22Rv1 (cell line): Measurements from ENCODE around the gene MLH1.

Source experiments
- ZFX ChIP-seq: fragments of 450-650 bp; IDR thresholded peaks from 2 replicates; pipeline ENCODE4 v1.6.1; 2017; ENCODE audit warnings: antibody characterized with exemption, borderline replicate concordance
- TF ChIP-seq, protein P1 (sequence below): fragments of 450-650 bp; IDR thresholded peaks from 2 replicates; pipeline ENCODE4 v1.5.1; 2017; ENCODE audit warnings: mild to moderate bottlenecking

DNA sequence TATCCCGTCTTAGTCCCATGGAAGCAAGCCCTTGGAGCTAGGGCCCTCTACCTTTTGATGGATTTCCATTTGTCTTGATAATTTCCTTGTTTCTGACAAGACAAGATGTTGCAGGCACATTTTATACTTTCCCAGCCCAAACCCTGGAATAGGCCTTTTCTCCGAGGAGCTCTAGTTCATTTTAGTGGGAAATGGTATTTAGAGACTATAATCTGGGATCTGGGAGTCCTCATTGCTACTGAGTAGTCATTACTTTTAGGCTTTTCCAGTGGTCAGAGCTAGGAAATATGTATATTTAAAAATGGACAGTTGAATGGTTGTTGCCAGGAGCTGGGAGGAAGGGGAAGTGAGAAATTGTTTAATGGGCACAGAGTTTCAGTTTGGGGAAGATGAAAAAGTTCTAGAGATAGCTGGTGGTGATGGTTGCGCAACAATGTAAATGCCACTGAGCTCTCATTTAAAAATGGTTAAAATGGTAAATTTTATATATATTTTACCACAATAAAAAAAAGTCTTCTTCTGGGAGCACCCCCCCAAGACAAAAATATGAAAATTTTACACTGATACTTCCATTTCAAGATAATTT, 31.6 kb downstream of the MLH1 start:
- TF ChIP-seq, protein P1, sequence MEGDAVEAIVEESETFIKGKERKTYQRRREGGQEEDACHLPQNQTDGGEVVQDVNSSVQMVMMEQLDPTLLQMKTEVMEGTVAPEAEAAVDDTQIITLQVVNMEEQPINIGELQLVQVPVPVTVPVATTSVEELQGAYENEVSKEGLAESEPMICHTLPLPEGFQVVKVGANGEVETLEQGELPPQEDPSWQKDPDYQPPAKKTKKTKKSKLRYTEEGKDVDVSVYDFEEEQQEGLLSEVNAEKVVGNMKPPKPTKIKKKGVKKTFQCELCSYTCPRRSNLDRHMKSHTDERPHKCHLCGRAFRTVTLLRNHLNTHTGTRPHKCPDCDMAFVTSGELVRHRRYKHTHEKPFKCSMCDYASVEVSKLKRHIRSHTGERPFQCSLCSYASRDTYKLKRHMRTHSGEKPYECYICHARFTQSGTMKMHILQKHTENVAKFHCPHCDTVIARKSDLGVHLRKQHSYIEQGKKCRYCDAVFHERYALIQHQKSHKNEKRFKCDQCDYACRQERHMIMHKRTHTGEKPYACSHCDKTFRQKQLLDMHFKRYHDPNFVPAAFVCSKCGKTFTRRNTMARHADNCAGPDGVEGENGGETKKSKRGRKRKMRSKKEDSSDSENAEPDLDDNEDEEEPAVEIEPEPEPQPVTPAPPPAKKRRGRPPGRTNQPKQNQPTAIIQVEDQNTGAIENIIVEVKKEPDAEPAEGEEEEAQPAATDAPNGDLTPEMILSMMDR = no peak
- no peak for TF ChIP-seq ZFX
